HG03439 (cell line): ENCODE measurements around the gene PLXND1.
"Not testable (repeated sequence)": the region's sequence is repeated elsewhere in the genome, so short reads cannot be mapped to it uniquely, and the experiment has no call there.

ENCODE experiments used
- ATAC-seq: cut with Tn5 transposase; IDR thresholded peaks from one replicate; pipeline ENCODE4 v1.9.1; 2021; ENCODE audit warnings: mild to moderate bottlenecking, moderate library complexity; ENCODE audit not compliant: unreplicated experiment

Gene PLXND1

GRCh38 chr3:129606636-129607390, at the start of gene PLXND1:
Gene PLXND1 (minus strand): TSS chr3:129606676. CDS start chr3:129606639, 37 bp downstream.
- ATAC-seq: no peak

- ATAC-seq: no peak
These were observed 48.8 kb upstream of the PLXND1 start for GRCh38 chr3:129655291-129655700.

GRCh38 chr3:129654131-129654530, 47.7 kb upstream of the PLXND1 start:
- ATAC-seq: no peak

- no peak for ATAC-seq
These were observed 46.5 kb upstream of the PLXND1 start for GRCh38 chr3:129653019-129653418.

- ATAC-seq: no peak
These were observed 45.1 kb upstream of the PLXND1 start for GRCh38 chr3:129651435-129652202.

GRCh38 chr3:129650256-129650872, 43.9 kb upstream of the PLXND1 start:
- no peak for ATAC-seq

GRCh38 chr3:129648391-129648790, 41.9 kb upstream of the PLXND1 start:
- no peak for ATAC-seq

GRCh38 chr3:129645286-129645685, 38.8 kb upstream of the PLXND1 start:
- no peak for ATAC-seq

- no peak for ATAC-seq
These were observed 38.4 kb upstream of the PLXND1 start for GRCh38 chr3:129644836-129645235.

GRCh38 chr3:129641567-129642260, 35.2 kb upstream of the PLXND1 start:
- ATAC-seq: not testable (repeated sequence)

GRCh38 chr3:129640985-129641384, 34.5 kb upstream of the PLXND1 start:
- not testable (repeated sequence) for ATAC-seq

GRCh38 chr3:129638481-129638880, 32.0 kb upstream of the PLXND1 start:
- no peak for ATAC-seq

GRCh38 chr3:129636082-129636481, 29.6 kb upstream of the PLXND1 start:
- no peak for ATAC-seq

- no peak for ATAC-seq
These were observed 29.2 kb upstream of the PLXND1 start for GRCh38 chr3:129635656-129636055.

- ATAC-seq: no peak
These were observed 27.4 kb upstream of the PLXND1 start for GRCh38 chr3:129633751-129634481.

- ATAC-seq: no peak
These were observed 26.5 kb upstream of the PLXND1 start for GRCh38 chr3:129632977-129633376.

- no peak for ATAC-seq
These were observed 26.1 kb upstream of the PLXND1 start for GRCh38 chr3:129632556-129632955.

GRCh38 chr3:129632056-129632455, 25.6 kb upstream of the PLXND1 start:
- ATAC-seq: no peak

- no peak for ATAC-seq
These were observed 22.5 kb upstream of the PLXND1 start for GRCh38 chr3:129629011-129629410.

GRCh38 chr3:129628169-129628522, 21.7 kb upstream of the PLXND1 start:
- no peak for ATAC-seq
